Measurements from ENCODE around the gene SUGP1.

Gene SUGP1

GRCh38 chr19:19250196-19250801 is 70.0 kb downstream of the SUGP1 start:
- no peak for TF ChIP-seq CTCF (IDR thresholded peaks at IDR 0.05; ENCODE audit: low read depth, low read length)
- H3K4me1 ChIP-seq = no peaks in the 10 kb centered on the region
- no peaks in the 10 kb centered on the region for H3K36me3 ChIP-seq
- no peaks in the 10 kb centered on the region for H3K9me3 ChIP-seq
- peaks cover 18% of the 10 kb centered on the region for H3K27me3 ChIP-seq
- H3K4me3 ChIP-seq (ENCODE audit: low read depth, low read length) = no peak overlapping the region
- DNase-seq = no peak

- no peaks in the 10 kb centered on the region; the same call in 1 of the 2 replicates for H3K9me3 ChIP-seq
- TF ChIP-seq CTCF (IDR thresholded peaks at IDR 0.05; ENCODE audit: low read depth, low read length) = no peak
- no peaks in the 10 kb centered on the region for H3K36me3 ChIP-seq
- no peak overlapping the region for H3K4me3 ChIP-seq (ENCODE audit: low read depth, low read length)
- DNase-seq = no peak
- no peaks in the 10 kb centered on the region for H3K27me3 ChIP-seq
- H3K4me1 ChIP-seq = no peaks in the 10 kb centered on the region
Observed at GRCh38 chr19:19240476-19240875, 79.8 kb downstream of the SUGP1 start.

DNA sequence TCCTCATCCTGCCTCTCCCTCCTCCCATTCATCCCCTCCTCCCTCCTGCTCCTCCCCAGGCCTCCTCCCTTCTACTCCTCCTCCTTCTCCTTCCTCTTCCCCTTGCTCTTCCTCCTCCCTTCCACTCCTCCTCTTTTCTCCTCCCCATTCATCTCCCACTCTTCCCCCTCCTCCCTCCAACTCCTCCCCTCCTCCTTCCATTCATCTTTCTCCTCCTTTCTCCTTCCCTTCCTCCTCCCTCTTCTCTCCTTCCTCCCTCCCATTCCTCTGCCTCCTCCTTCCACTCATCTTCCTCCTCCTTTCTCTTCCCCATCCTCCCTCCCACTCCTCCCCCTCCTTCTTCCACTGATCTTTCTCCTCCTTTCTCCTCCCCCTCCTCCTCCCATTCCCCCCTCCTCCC is 80.6 kb downstream of the SUGP1 start:
- no peak for DNase-seq
- Histone ChIP-seq H3K9me3 (no peaks in the 10 kb centered on the region; the same call in 1 of the 2 replicates), H3K27me3 (no peaks in the 10 kb centered on the region), H3K4me3 (ENCODE audit: low read depth, low read length) (no peak overlapping the region), H3K4me1 (no peaks in the 10 kb centered on the region), H3K36me3 (no peaks in the 10 kb centered on the region)
- no peak for TF ChIP-seq CTCF (IDR thresholded peaks at IDR 0.05; ENCODE audit: low read depth, low read length)

GRCh38 chr19:19238126-19238894 is 82.0 kb downstream of the SUGP1 start:
- no peak for TF ChIP-seq CTCF (IDR thresholded peaks at IDR 0.05; ENCODE audit: low read depth, low read length)
- H3K36me3 ChIP-seq = no peaks in the 10 kb centered on the region
- DNase-seq = no peak
- no peaks in the 10 kb centered on the region for H3K27me3 ChIP-seq
- no peak overlapping the region for H3K4me3 ChIP-seq (ENCODE audit: low read depth, low read length)
- H3K9me3 ChIP-seq = peaks cover 3% of the 10 kb centered on the region; the same call in 1 of the 2 replicates
- no peaks in the 10 kb centered on the region for H3K4me1 ChIP-seq

DNA sequence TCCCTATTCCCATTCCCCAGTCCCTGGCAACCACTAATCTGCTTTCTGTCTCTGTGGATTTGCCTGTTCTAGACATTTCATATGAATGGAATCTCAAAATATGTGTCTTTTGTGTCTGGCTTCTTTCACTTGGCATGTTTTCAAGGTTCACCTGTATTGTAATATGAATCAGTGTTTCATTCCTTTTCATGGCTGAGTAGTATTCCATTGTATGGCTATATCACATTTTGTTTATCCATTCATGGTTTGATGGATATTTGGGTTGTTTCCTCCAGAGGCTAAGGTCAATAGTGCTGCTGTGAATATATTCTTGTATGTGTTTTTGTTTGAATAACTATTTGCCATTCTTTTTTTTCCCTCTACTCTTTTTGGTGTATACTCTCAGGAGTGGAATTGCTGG is 84.1 kb downstream of the SUGP1 start:
- Histone ChIP-seq H3K27me3 (no peaks in the 10 kb centered on the region), H3K9me3 (peaks cover 3% of the 10 kb centered on the region; the same call in 1 of the 2 replicates), H3K36me3 (no peaks in the 10 kb centered on the region), H3K4me1 (no peaks in the 10 kb centered on the region), H3K4me3 (ENCODE audit: low read depth, low read length) (no peak overlapping the region)
- no peak for DNase-seq
- no peak for TF ChIP-seq CTCF (IDR thresholded peaks at IDR 0.05; ENCODE audit: low read depth, low read length)

- H3K27me3 ChIP-seq = no peaks in the 10 kb centered on the region
- peaks cover 3% of the 10 kb centered on the region; the same call in 1 of the 2 replicates for H3K9me3 ChIP-seq
- H3K36me3 ChIP-seq = no peaks in the 10 kb centered on the region
- no peaks in the 10 kb centered on the region for H3K4me1 ChIP-seq
- no peak for TF ChIP-seq CTCF (IDR thresholded peaks at IDR 0.05; ENCODE audit: low read depth, low read length)
- no peak for DNase-seq
- no peak overlapping the region for H3K4me3 ChIP-seq (ENCODE audit: low read depth, low read length)
Observed at GRCh38 chr19:19234220-19234816, 86.0 kb downstream of the SUGP1 start.
